ES-I3 (cell line): ENCODE measurements around the gene BCHE.

Source experiments
- H3K36me3 ChIP-seq: 2 replicates; pipeline ENCODE4 v1.6.1; 2013; ENCODE audit warnings: mild to moderate bottlenecking, low read length, control low read depth, moderate library complexity; ENCODE audit not compliant: insufficient read depth
- H3K4me1 ChIP-seq: 2 replicates; pipeline ENCODE4 v1.6.1; 2013; ENCODE audit warnings: mild to moderate bottlenecking, control low read depth, low read length; ENCODE audit not compliant: insufficient read depth
- H3K9ac ChIP-seq: 2 replicates; pipeline ENCODE4 v1.6.1; 2013; ENCODE audit warnings: low read depth, mild to moderate bottlenecking, low read length, moderate library complexity
- H3K9me3 ChIP-seq: 2 replicates; pipeline ENCODE4 v1.6.1; 2013; ENCODE audit warnings: mild to moderate bottlenecking, low read length, moderate library complexity; ENCODE audit not compliant: control insufficient read depth, insufficient read depth

The BCHE gene

GRCh38 chr3:165799026-165799425 is 38.2 kb downstream of the BCHE start:
- Histone ChIP-seq H3K36me3 (no peaks in the 10 kb centered on the region), H3K9me3 (no peaks in the 10 kb centered on the region), H3K9ac (no peak overlapping the region), H3K4me1 (no peaks in the 10 kb centered on the region)

- Histone ChIP-seq H3K36me3 (no peaks in the 10 kb centered on the region), H3K9me3 (no peaks in the 10 kb centered on the region), H3K4me1 (no peaks in the 10 kb centered on the region), H3K9ac (no peak overlapping the region)
Measured at GRCh38 chr3:165797551-165797950, 39.7 kb downstream of the BCHE start.

GRCh38 chr3:165796701-165797100 is 40.5 kb downstream of the BCHE start:
- H3K9ac ChIP-seq = no peak overlapping the region
- no peaks in the 10 kb centered on the region for H3K36me3 ChIP-seq
- no peaks in the 10 kb centered on the region for H3K9me3 ChIP-seq
- H3K4me1 ChIP-seq = no peaks in the 10 kb centered on the region

- Histone ChIP-seq H3K36me3 (no peaks in the 10 kb centered on the region), H3K4me1 (no peaks in the 10 kb centered on the region), H3K9ac (no peak overlapping the region), H3K9me3 (no peaks in the 10 kb centered on the region)
Measured at GRCh38 chr3:165788531-165788930, 48.7 kb downstream of the BCHE start.

GRCh38 chr3:165786013-165786412 is 51.2 kb downstream of the BCHE start:
- Histone ChIP-seq H3K9me3 (no peaks in the 10 kb centered on the region), H3K4me1 (no peaks in the 10 kb centered on the region), H3K9ac (no peak overlapping the region), H3K36me3 (no peaks in the 10 kb centered on the region)

- no peak overlapping the region for H3K9ac ChIP-seq
- H3K9me3 ChIP-seq = no peaks in the 10 kb centered on the region
- H3K4me1 ChIP-seq = no peaks in the 10 kb centered on the region
- H3K36me3 ChIP-seq = no peaks in the 10 kb centered on the region
Measured at GRCh38 chr3:165784337-165784736, 52.9 kb downstream of the BCHE start.

GRCh38 chr3:165783383-165783782 is 53.8 kb downstream of the BCHE start:
- Histone ChIP-seq H3K9me3 (no peaks in the 10 kb centered on the region), H3K9ac (no peak overlapping the region), H3K4me1 (no peaks in the 10 kb centered on the region), H3K36me3 (no peaks in the 10 kb centered on the region)

- H3K9ac ChIP-seq = no peak overlapping the region
- H3K36me3 ChIP-seq = no peaks in the 10 kb centered on the region
- no peaks in the 10 kb centered on the region for H3K9me3 ChIP-seq
- no peaks in the 10 kb centered on the region for H3K4me1 ChIP-seq
Measured at GRCh38 chr3:165778891-165779290, 58.3 kb downstream of the BCHE start.

GRCh38 chr3:165778456-165778855 is 58.8 kb downstream of the BCHE start:
- Histone ChIP-seq H3K9me3 (no peaks in the 10 kb centered on the region), H3K36me3 (no peaks in the 10 kb centered on the region), H3K4me1 (no peaks in the 10 kb centered on the region), H3K9ac (no peak overlapping the region)

GRCh38 chr3:165775824-165776223 is 61.4 kb downstream of the BCHE start:
- Histone ChIP-seq H3K9me3 (no peaks in the 10 kb centered on the region), H3K36me3 (no peaks in the 10 kb centered on the region), H3K4me1 (no peaks in the 10 kb centered on the region), H3K9ac (no peak overlapping the region)

- H3K9me3 ChIP-seq = no peaks in the 10 kb centered on the region
- no peak overlapping the region for H3K9ac ChIP-seq
- no peaks in the 10 kb centered on the region for H3K36me3 ChIP-seq
- 0 out of 2 replicates have a peak, but pooled peaks cover 6% of the 10 kb centered on the region for H3K4me1 ChIP-seq
Measured at GRCh38 chr3:165770781-165771180, 66.4 kb downstream of the BCHE start.

- Histone ChIP-seq H3K36me3 (no peaks in the 10 kb centered on the region), H3K9me3 (no peaks in the 10 kb centered on the region), H3K4me1 (0 out of 2 replicates have a peak, but pooled peaks cover 6% of the 10 kb centered on the region), H3K9ac (no peak overlapping the region)
Measured at GRCh38 chr3:165768680-165769079, 68.5 kb downstream of the BCHE start.

- H3K36me3 ChIP-seq = no peaks in the 10 kb centered on the region
- no peaks in the 10 kb centered on the region for H3K4me1 ChIP-seq
- no peak overlapping the region for H3K9ac ChIP-seq
- H3K9me3 ChIP-seq = no peaks in the 10 kb centered on the region
Measured at GRCh38 chr3:165759041-165759440, 78.2 kb downstream of the BCHE start.

- no peaks in the 10 kb centered on the region for H3K4me1 ChIP-seq
Measured at GRCh38 chr3:165755571-165755970, 81.7 kb downstream of the BCHE start.

GRCh38 chr3:165754219-165755007 is 82.8 kb downstream of the BCHE start:
- H3K9me3 ChIP-seq = no peaks in the 10 kb centered on the region
- H3K4me1 ChIP-seq = no peaks in the 10 kb centered on the region
- H3K36me3 ChIP-seq = no peaks in the 10 kb centered on the region
- no peak overlapping the region for H3K9ac ChIP-seq

More at GRCh38 chr3:165755571-165755970, 81.7 kb downstream of the BCHE start:
- H3K9me3 ChIP-seq = no peaks in the 10 kb centered on the region
- no peaks in the 10 kb centered on the region for H3K36me3 ChIP-seq
- no peak overlapping the region for H3K9ac ChIP-seq
